Breast epithelium (tissue), 4 donors: ENCODE data around the gene HFE. TPM values are rescaled to one million over a fixed set of nuclear protein-coding genes. Genes with fewer than 3 reads are reported as not detected.

Source experiments
- DNase-seq, 2 donors: peaks; one replicate each; pipeline ENCODE4 v3.0.0-alpha.2; 2019; ENCODE audit warnings: low spot score in 2 of 2
- H3K27ac ChIP-seq, 2 donors: fragments of 200-600 bp; sonication (generic) in 1 of 2; one replicate each; pipeline ENCODE4 v1.5.1; 2016 to 2019; ENCODE audit warnings: mild to moderate bottlenecking in 1 of 2
- H3K27me3 ChIP-seq, 2 donors: fragments of 200-600 bp; sonication (generic) in 1 of 2; one replicate each; pipeline versions ENCODE4 v1.5.1 to v1.6.0; 2017 to 2019; ENCODE audit warnings: control low read depth in 1 of 2, mild to moderate bottlenecking in 1 of 2
- H3K36me3 ChIP-seq: fragments of 200-600 bp; one replicate; pipeline ENCODE4 v1.5.1; 2019
- H3K4me1 ChIP-seq, 2 donors: fragments of 200-600 bp; sonication (generic); one replicate each; pipeline ENCODE4 v1.5.1; 2016 to 2019; ENCODE audit warnings: control low read depth in 1 of 2
- H3K4me3 ChIP-seq, 3 donors: fragments of 200-600 bp; sonication (generic); 1 replicate in 2 of 3; 2 replicates in 1 of 3; pipeline ENCODE4 v1.5.1; 2016 to 2019; ENCODE audit warnings: mild to moderate bottlenecking in 3 of 3, moderate library complexity in 2 of 3
- H3K9me3 ChIP-seq, 2 donors: fragments of 200-600 bp; sonication (generic) in 1 of 2; one replicate each; pipeline ENCODE4 v1.5.1; 2016 to 2019; ENCODE audit warnings: control low read depth in 1 of 2
- CTCF ChIP-seq, 3 donors: fragments of 450-650 bp; IDR thresholded peaks; one replicate each; pipeline ENCODE4 v1.5.1; 2016 to 2017; ENCODE audit warnings: antibody characterized with exemption in 3 of 3, mild to moderate bottlenecking in 3 of 3, moderate library complexity in 3 of 3
- POLR2A ChIP-seq: fragments of 450-650 bp; IDR thresholded peaks from one replicate; pipeline ENCODE4 v1.6.1; 2016; ENCODE audit warnings: antibody characterized with exemption, mild to moderate bottlenecking, moderate library complexity
- POLR2AphosphoS5 ChIP-seq, 3 donors: sonication (generic); formaldehyde crosslinking; IDR thresholded peaks; one replicate each; pipeline ENCODE4 v1.6.1; 2017; ENCODE audit warnings: antibody characterized with exemption in 3 of 3
- intact Hi-C: fragments of 100-400 bp; cut with DNase I; formaldehyde crosslinking; loops from one replicate; pipeline ENCODE4 v1.15.1; 2023; ENCODE audit warnings: low total_unique reads
- total RNA-seq, 3 donors: library from RNA; depleted of rRNA; stranded (reverse); fragments of >200 nt; gene quantifications; one replicate each; pipeline ENCODE4 v1.1.0, GENCODE V29; 2016

Gene HFE
- total RNA-seq, 3 donors from 2014 or later = 5.6 to 9.4 (median 8.6) TPM

GRCh38 chr6:26105842-26106241 is 18.6 kb downstream of the HFE start:
- Histone ChIP-seq H3K36me3 (no peaks in the 10 kb centered on the region), H3K9me3 (no peaks in the 10 kb centered on the region), H3K4me3 (no peak overlapping the region), H3K4me1 (no peaks in the 10 kb centered on the region), H3K27me3 (no peaks in the 10 kb centered on the region), H3K27ac (no peak overlapping the region)
- no peak for TF ChIP-seq POLR2A
- no peak for TF ChIP-seq POLR2AphosphoS5 (IDR thresholded peaks at IDR 0.05)
- no peak for TF ChIP-seq CTCF (IDR thresholded peaks at IDR 0.05)
- no peak for DNase-seq
- intact Hi-C loops = no loop called here

GRCh38 chr6:26107935-26108334 is 20.7 kb downstream of the HFE start:
- no peak for TF ChIP-seq POLR2AphosphoS5 (IDR thresholded peaks at IDR 0.05)
- no peak for TF ChIP-seq CTCF (IDR thresholded peaks at IDR 0.05)
- TF ChIP-seq POLR2A = no peak
- intact Hi-C loops = no loop called here
- DNase-seq = no peak

GRCh38 chr6:26109772-26110171 is 22.5 kb downstream of the HFE start:
- no peak for TF ChIP-seq POLR2AphosphoS5 (IDR thresholded peaks at IDR 0.05)
- TF ChIP-seq CTCF (IDR thresholded peaks at IDR 0.05) = no peak
- no peak for TF ChIP-seq POLR2A
- Histone ChIP-seq H3K27ac (no peak overlapping the region), H3K36me3 (no peaks in the 10 kb centered on the region), H3K4me1 (no peaks in the 10 kb centered on the region), H3K9me3 (no peaks in the 10 kb centered on the region), H3K4me3 (no peak overlapping the region), H3K27me3 (no peaks in the 10 kb centered on the region)
- intact Hi-C loops = no loop called here
- no peak for DNase-seq

More at GRCh38 chr6:26107935-26108334, 20.7 kb downstream of the HFE start:
- Histone ChIP-seq H3K9me3 (no peaks in the 10 kb centered on the region), H3K4me1 (no peaks in the 10 kb centered on the region), H3K4me3 (no peak overlapping the region), H3K27ac (no peak overlapping the region), H3K36me3 (no peaks in the 10 kb centered on the region), H3K27me3 (no peaks in the 10 kb centered on the region)

GRCh38 chr6:26113570-26113969 is 26.3 kb downstream of the HFE start:
- no peak for TF ChIP-seq CTCF (IDR thresholded peaks at IDR 0.05)
- no peak for TF ChIP-seq POLR2A
- intact Hi-C loops = no loop called here
- H3K9me3 ChIP-seq = no peaks in the 10 kb centered on the region
- no peak overlapping the region for H3K4me3 ChIP-seq
- DNase-seq = no peak
- no peak overlapping the region for H3K27ac ChIP-seq
- no peaks in the 10 kb centered on the region for H3K4me1 ChIP-seq
- no peaks in the 10 kb centered on the region for H3K27me3 ChIP-seq
- H3K36me3 ChIP-seq = no peaks in the 10 kb centered on the region

GRCh38 chr6:26115226-26115625 is 28.0 kb downstream of the HFE start:
- H3K4me3 ChIP-seq = no peak overlapping the region
- no peaks in the 10 kb centered on the region for H3K27me3 ChIP-seq
- no peak for DNase-seq
- H3K36me3 ChIP-seq = no peaks in the 10 kb centered on the region
- intact Hi-C loops = no loop called here
- TF ChIP-seq POLR2AphosphoS5 (IDR thresholded peaks at IDR 0.05) (no peak), POLR2A (no peak), CTCF (IDR thresholded peaks at IDR 0.05) (no peak)
- no peaks in the 10 kb centered on the region for H3K9me3 ChIP-seq
- H3K27ac ChIP-seq = no peak overlapping the region
- H3K4me1 ChIP-seq = no peaks in the 10 kb centered on the region
